GM23248 (cell line): ENCODE results near the gene HYI.

Experiments used
- EZH2 ChIP-seq: fragments of 200-600 bp; sonication (generic); IDR thresholded peaks from 2 replicates; pipeline ENCODE4 v1.6.1; 2018; ENCODE audit warnings: antibody characterized with exemption, mild to moderate bottlenecking; ENCODE audit not compliant: insufficient read depth, poor library complexity, severe bottlenecking
- EZH2phosphoT487 ChIP-seq: fragments of 200-600 bp; sonication (generic); IDR thresholded peaks from 2 replicates; pipeline ENCODE4 v1.6.1; 2018; ENCODE audit warnings: antibody characterized with exemption, moderate library complexity, mild to moderate bottlenecking, low read depth; ENCODE audit not compliant: insufficient read depth

DNA sequence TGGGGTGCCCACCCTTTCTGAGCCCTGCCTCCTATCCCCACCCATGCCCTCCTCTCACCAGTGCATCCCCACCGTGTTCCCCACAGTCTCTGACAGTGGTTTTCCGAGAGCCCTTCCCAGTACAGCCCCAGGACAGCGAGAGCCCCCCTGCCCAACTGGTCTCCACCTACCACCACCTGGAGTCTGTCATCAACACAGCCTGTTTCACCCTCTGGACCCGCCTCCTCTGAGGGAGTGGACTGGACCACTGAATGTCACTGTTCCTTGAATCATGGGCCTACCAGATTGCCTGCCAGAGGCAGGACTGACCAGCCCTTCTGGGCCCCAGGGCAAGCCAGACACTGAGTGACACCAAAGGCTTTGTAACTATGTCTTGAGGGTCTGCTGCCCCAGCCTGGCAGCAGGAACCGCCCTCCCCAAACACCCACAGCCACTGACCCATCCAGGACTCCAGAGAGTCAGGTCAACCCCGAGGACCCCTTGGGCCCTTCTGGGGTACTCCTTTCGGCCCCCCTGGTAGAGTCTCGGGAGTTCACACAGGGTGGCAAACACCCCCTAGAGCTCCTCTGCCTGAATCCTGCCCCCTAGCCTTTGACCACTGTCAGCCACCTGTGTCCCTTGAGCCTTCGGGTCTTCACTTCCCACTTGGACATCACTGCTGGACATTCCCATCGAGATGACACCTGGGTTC is 3.3 kb downstream of the HYI start:
- TF ChIP-seq EZH2 (no peak), EZH2phosphoT487 (no peak)
